Mesenchymal stem cell (in vitro differentiated cells and primary cell): Measurements from ENCODE around the gene ADCY1.

Experiments used
- DNase-seq: peaks from one replicate; pipeline ENCODE4 v3.0.0-alpha.2; 2013
- H2AFZ ChIP-seq: one replicate; pipeline ENCODE4 v1.6.1; 2013; ENCODE audit warnings: low read depth, mild to moderate bottlenecking, control low read depth, inconsistent platforms, low read length, moderate library complexity
- H2AK5ac ChIP-seq: 2 replicates; pipeline ENCODE4 v1.6.1; 2013; ENCODE audit warnings: low read length, moderate library complexity, mild to moderate bottlenecking, inconsistent platforms; ENCODE audit not compliant: severe bottlenecking
- H2BK120ac ChIP-seq: one replicate; pipeline ENCODE4 v1.6.1; 2013; ENCODE audit warnings: low read depth, mild to moderate bottlenecking, inconsistent platforms, low read length, moderate library complexity
- H2BK12ac ChIP-seq, 2 experiments: one replicate each; pipeline ENCODE4 v1.6.1; 2013; ENCODE audit warnings: inconsistent platforms in 2 of 2, low read length in 2 of 2, mild to moderate bottlenecking in 2 of 2, moderate library complexity in 2 of 2, control low read depth in 1 of 2
- H2BK15ac ChIP-seq: one replicate; pipeline ENCODE4 v1.6.1; 2013; ENCODE audit warnings: mild to moderate bottlenecking, low read depth, inconsistent platforms; ENCODE audit not compliant: poor library complexity, severe bottlenecking
- H2BK5ac ChIP-seq: 2 replicates; pipeline ENCODE4 v1.6.1; 2013; ENCODE audit warnings: low read depth, mild to moderate bottlenecking, low read length, control low read depth, inconsistent platforms; ENCODE audit not compliant: poor library complexity, severe bottlenecking
- H3K14ac ChIP-seq, 2 experiments: one replicate each; pipeline ENCODE4 v1.6.1; 2013; ENCODE audit warnings: inconsistent platforms in 2 of 2, low read length in 2 of 2, control low read depth in 1 of 2, mild to moderate bottlenecking in 1 of 2, moderate library complexity in 1 of 2
- H3K18ac ChIP-seq, 2 experiments: one replicate each; pipeline ENCODE4 v1.6.1; 2013; ENCODE audit warnings: inconsistent platforms in 2 of 2, low read length in 2 of 2, control low read depth in 1 of 2, low read depth in 1 of 2, mild to moderate bottlenecking in 1 of 2
- H3K23ac ChIP-seq, 2 experiments: one replicate each; pipeline ENCODE4 v1.6.1; 2013; ENCODE audit warnings: inconsistent platforms in 2 of 2, low read length in 2 of 2, mild to moderate bottlenecking in 2 of 2, moderate library complexity in 2 of 2, control low read depth in 1 of 2
- H3K27ac ChIP-seq: 2 replicates; pipeline ENCODE4 v1.5.1; 2013; ENCODE audit warnings: mild to moderate bottlenecking, moderate library complexity, low read length, control low read depth, inconsistent platforms; ENCODE audit not compliant: poor library complexity, severe bottlenecking
- H3K27me3 ChIP-seq, 2 experiments: 2 replicates each; pipeline versions ENCODE4 v1.6.1 to v1.7.0; 2013; ENCODE audit warnings: low read length in 2 of 2, mild to moderate bottlenecking in 2 of 2, moderate library complexity in 2 of 2, control low read depth in 1 of 2, inconsistent platforms in 1 of 2; ENCODE audit not compliant: control insufficient read depth in 1 of 2, insufficient read depth in 1 of 2
- H3K36me3 ChIP-seq, 2 experiments: 2 replicates each; pipeline versions ENCODE4 v1.6.1 to v1.7.0; 2013; ENCODE audit warnings: low read length in 2 of 2, control low read depth in 1 of 2, inconsistent platforms in 1 of 2, low read depth in 1 of 2, mild to moderate bottlenecking in 1 of 2; ENCODE audit not compliant: insufficient read depth in 2 of 2, control insufficient read depth in 1 of 2
- H3K4ac ChIP-seq, 2 experiments: one replicate each; pipeline ENCODE4 v1.6.1; 2013; ENCODE audit warnings: inconsistent platforms in 2 of 2, low read length in 2 of 2, mild to moderate bottlenecking in 2 of 2, moderate library complexity in 2 of 2, control low read depth in 1 of 2, low read depth in 1 of 2
- H3K4me1 ChIP-seq: 2 replicates; pipeline ENCODE4 v1.6.1; 2013; ENCODE audit warnings: low read depth, low read length, control low read depth; ENCODE audit not compliant: control insufficient read depth, insufficient read depth
- H3K4me2 ChIP-seq: 2 replicates; pipeline ENCODE4 v1.6.1; 2013; ENCODE audit warnings: low read length, mild to moderate bottlenecking, inconsistent platforms; ENCODE audit not compliant: poor library complexity, severe bottlenecking
- H3K4me3 ChIP-seq, 2 experiments: 2 replicates each; pipeline versions ENCODE4 v1.5.1 to v1.7.0; 2013; ENCODE audit warnings: low read length in 2 of 2, mild to moderate bottlenecking in 2 of 2, control low read depth in 1 of 2, low read depth in 1 of 2; ENCODE audit not compliant: insufficient read depth in 1 of 2
- H3K79me1 ChIP-seq: replicated peaks from 2 replicates; pipeline ENCODE4 v1.6.1; 2013; ENCODE audit warnings: mild to moderate bottlenecking, control low read depth, low read length, inconsistent platforms; ENCODE audit not compliant: poor library complexity, severe bottlenecking
- H3K9ac ChIP-seq: 2 replicates; pipeline ENCODE4 v1.7.0; 2013; ENCODE audit warnings: mild to moderate bottlenecking, low read length, moderate library complexity
- H3K9me3 ChIP-seq: 2 replicates; pipeline ENCODE4 v1.7.0; 2013; ENCODE audit warnings: mild to moderate bottlenecking, low read length; ENCODE audit not compliant: control insufficient read depth
- H4K8ac ChIP-seq: one replicate; pipeline ENCODE4 v1.6.1; 2013; ENCODE audit warnings: inconsistent platforms, mild to moderate bottlenecking, low read length, moderate library complexity
- H4K91ac ChIP-seq: one replicate; pipeline ENCODE4 v1.6.1; 2013; ENCODE audit warnings: mild to moderate bottlenecking, low read length, inconsistent platforms
- WGBS: methylation state at CpG from one replicate; pipeline ENCODE4 v1.1.7; 2013; ENCODE audit warnings: mixed read lengths; 5-methylcytosine and 5-hydroxymethylcytosine counted together

Gene ADCY1

GRCh38 chr7:45670227-45670626, 96.1 kb downstream of the ADCY1 start:
- 76% methylated on average over 7 of the region's 7 CpGs for WGBS
- no peaks in the 10 kb centered on the region for H3K36me3 ChIP-seq
- H2BK120ac ChIP-seq = no peak overlapping the region

GRCh38 chr7:45670717-45671116, 96.5 kb downstream of the ADCY1 start:
- Histone ChIP-seq H3K9me3 (no peaks in the 10 kb centered on the region), H3K18ac (no peak overlapping the region), H2BK120ac (no peak overlapping the region), H3K9ac (no peak overlapping the region), H4K91ac (no peak overlapping the region), H2AK5ac (no peak overlapping the region), H2BK5ac (no peak overlapping the region), H3K4ac (no peak overlapping the region), H3K4me1 (no peaks in the 10 kb centered on the region), H3K79me1 (no peaks in the 10 kb centered on the region), H3K27me3 (peaks cover 0 to 8% of the 10 kb centered on the region in 2 experiments), H2BK15ac (no peak overlapping the region), H3K14ac (no peak overlapping the region), H3K23ac (no peak overlapping the region), H2AFZ (no peak overlapping the region), H4K8ac (no peak overlapping the region), H2BK12ac (no peak overlapping the region), H3K4me3 (no peak overlapping the region), H3K27ac (no peak overlapping the region), H3K36me3 (no peaks in the 10 kb centered on the region), H3K4me2 (no peak overlapping the region)
- no peak for DNase-seq
- WGBS = 93% methylated on average over 6 of the region's 6 CpGs

More at GRCh38 chr7:45670227-45670626, 96.1 kb downstream of the ADCY1 start:
- Histone ChIP-seq H3K27ac (no peak overlapping the region), H2BK12ac (no peak overlapping the region), H2AFZ (no peak overlapping the region), H3K4me3 (no peak overlapping the region), H3K4ac (no peak overlapping the region), H3K14ac (no peak overlapping the region), H4K8ac (no peak overlapping the region), H2BK5ac (no peak overlapping the region), H3K79me1 (no peaks in the 10 kb centered on the region), H3K23ac (no peak overlapping the region), H2BK15ac (no peak overlapping the region), H3K18ac (no peak overlapping the region), H4K91ac (no peak overlapping the region), H3K27me3 (peaks cover 0 to 8% of the 10 kb centered on the region in 2 experiments), H3K9me3 (no peaks in the 10 kb centered on the region), H3K4me2 (no peak overlapping the region), H3K4me1 (no peaks in the 10 kb centered on the region), H2AK5ac (no peak overlapping the region), H3K9ac (no peak overlapping the region)
- DNase-seq = no peak

- Histone ChIP-seq H2BK5ac (no peak overlapping the region), H2BK120ac (no peak overlapping the region), H3K14ac (no peak overlapping the region), H3K18ac (no peak overlapping the region), H3K4me1 (no peaks in the 10 kb centered on the region), H2BK12ac (no peak overlapping the region), H3K4ac (no peak overlapping the region), H2AFZ (no peak overlapping the region), H3K9ac (no peak overlapping the region), H3K27ac (no peak overlapping the region), H2AK5ac (no peak overlapping the region), H3K27me3 (peaks cover 0 to 4% of the 10 kb centered on the region in 2 experiments), H3K9me3 (no peaks in the 10 kb centered on the region), H3K4me2 (no peak overlapping the region), H3K4me3 (no peak overlapping the region), H2BK15ac (no peak overlapping the region), H4K8ac (no peak overlapping the region), H3K23ac (no peak overlapping the region), H3K36me3 (peaks cover 0 to 4% of the 10 kb centered on the region in 2 experiments), H4K91ac (no peak overlapping the region), H3K79me1 (no peaks in the 10 kb centered on the region)
- WGBS = 89% methylated on average over 6 of the region's 9 CpGs
- no peak for DNase-seq
Observed at GRCh38 chr7:45677311-45677900, 103.2 kb downstream of the ADCY1 start.

- Histone ChIP-seq H3K4me3 (no peak overlapping the region), H2BK5ac (no peak overlapping the region), H2AFZ (no peak overlapping the region), H3K79me1 (no peaks in the 10 kb centered on the region), H3K36me3 (peaks cover 0 to 4% of the 10 kb centered on the region in 2 experiments), H3K27ac (no peak overlapping the region), H3K9ac (no peak overlapping the region), H3K4ac (no peak overlapping the region), H2BK120ac (no peak overlapping the region), H3K27me3 (peaks cover 0 to 4% of the 10 kb centered on the region in 2 experiments), H3K4me1 (no peaks in the 10 kb centered on the region), H3K14ac (no peak overlapping the region), H3K9me3 (no peaks in the 10 kb centered on the region), H2BK15ac (no peak overlapping the region), H2AK5ac (no peak overlapping the region), H2BK12ac (no peak overlapping the region), H4K8ac (no peak overlapping the region), H3K23ac (no peak overlapping the region), H3K4me2 (no peak overlapping the region), H4K91ac (no peak overlapping the region), H3K18ac (no peak overlapping the region)
- DNase-seq = no peak
- 91% methylated on average over 4 of the region's 4 CpGs for WGBS
Observed at GRCh38 chr7:45679516-45679915, 105.3 kb downstream of the ADCY1 start.
